Endothelial cell of umbilical vein (primary cell): Measurements from ENCODE around the gene GNG10. TPM values are rescaled to one million over a fixed set of nuclear protein-coding genes. Genes with fewer than 3 reads are reported as not detected.

Experiments
- BruUV-seq: library from RNA; stranded (reverse); fragments of 400-500 nt; replicated peaks from 2 replicates; lab custom pipeline; 2021; lab: Mats Ljungman, UMichigan
- CTCF ChIA-PET: fragments of 300-600, 350-600 bp; sonication (Branson Sonifier 250); formaldehyde crosslinking; loops from one replicate; lab custom pipeline; 2021; ENCODE audit warnings: antibody characterized with exemption, inconsistent platforms; lab: Charles Lee
- POLR2A ChIA-PET: fragments of 300-600, 350-600 bp; sonication (Branson Sonifier 250); formaldehyde crosslinking; loops from one replicate; lab custom pipeline; 2021; ENCODE audit warnings: antibody characterized with exemption, inconsistent platforms; lab: Charles Lee
- DNase-seq: peaks from one replicate; pipeline ENCODE4 v3.0.0-alpha.2; 2011; ENCODE audit warnings: low read depth, low spot score
- FAIRE-seq: peaks from 2 replicates; lab custom pipeline; 2011; peaks lifted over from hg19 to GRCh38; lab: Jason Lieb, UNC
- H2AFZ ChIP-seq: 2 replicates; pipeline ENCODE4 v1.6.0; 2012; ENCODE audit warnings: low read depth, low read length, control low read depth, inconsistent platforms
- H3K27ac ChIP-seq: 2 replicates; pipeline ENCODE4 v1.5.1; 2011; ENCODE audit warnings: low read depth, mild to moderate bottlenecking, control low read depth, low read length, moderate library complexity; ENCODE audit not compliant: insufficient read depth
- H3K27me3 ChIP-seq, 2 experiments: 2 replicates each; pipeline versions ENCODE4 v1.6.0 to v1.6.1; 2011; ENCODE audit warnings: low read length in 2 of 2, mixed read lengths in 1 of 2; ENCODE audit not compliant: control insufficient read depth in 2 of 2, insufficient read depth in 2 of 2
- H3K36me3 ChIP-seq, 2 experiments: 2 replicates in 1 of 2; 3 replicates in 1 of 2; pipeline ENCODE4 v1.5.1; 2011; ENCODE audit warnings: low read length in 2 of 2, mild to moderate bottlenecking in 1 of 2, moderate library complexity in 1 of 2; ENCODE audit not compliant: control insufficient read depth in 2 of 2, insufficient read depth in 2 of 2; ENCODE audit errors: extremely low read depth in 1 of 2
- H3K4me1 ChIP-seq: 3 replicates; pipeline ENCODE4 v1.5.1; 2011; ENCODE audit warnings: mild to moderate bottlenecking, low read length; ENCODE audit not compliant: control insufficient read depth, insufficient read depth; ENCODE audit errors: extremely low read depth
- H3K4me2 ChIP-seq: 2 replicates; pipeline ENCODE4 v1.6.1; 2011; ENCODE audit warnings: low read length, control low read depth, mixed read lengths; ENCODE audit not compliant: insufficient read depth
- H3K4me3 ChIP-seq, 3 experiments: fragments of 200-600 bp in 1 of 3; sonication (generic), shearing (Covaris generic) in 1 of 3; replicated peaks in 1 of 3; 2 replicates each; pipeline ENCODE4 v1.5.1; 2011 to 2016; ENCODE audit warnings: control low read depth in 3 of 3, low read length in 3 of 3, mild to moderate bottlenecking in 2 of 3, inconsistent platforms in 1 of 3, low read depth in 1 of 3, moderate library complexity in 1 of 3; ENCODE audit not compliant: insufficient read depth in 1 of 3
- H3K79me2 ChIP-seq: 2 replicates; pipeline ENCODE4 v1.6.0; 2012; ENCODE audit warnings: low read length, inconsistent platforms; ENCODE audit not compliant: control insufficient read depth, insufficient read depth
- H3K9ac ChIP-seq: replicated peaks from 2 replicates; pipeline ENCODE3; 2011; ENCODE audit warnings: low read length, control low read depth; ENCODE audit not compliant: insufficient read depth; ENCODE audit errors: extremely low read depth
- H3K9me1 ChIP-seq: replicated peaks from 3 replicates; pipeline ENCODE4 v1.6.0; 2011; ENCODE audit warnings: mild to moderate bottlenecking, low read length; ENCODE audit not compliant: control insufficient read depth, insufficient read depth; ENCODE audit errors: extremely low read depth
- H3K9me3 ChIP-seq: replicated peaks from 2 replicates; pipeline ENCODE4 v1.5.1; 2012; ENCODE audit warnings: low read length, inconsistent platforms; ENCODE audit not compliant: control insufficient read depth, insufficient read depth
- H4K20me1 ChIP-seq: replicated peaks from 2 replicates; pipeline ENCODE3; 2011; ENCODE audit warnings: mild to moderate bottlenecking, low read length; ENCODE audit not compliant: control insufficient read depth, insufficient read depth; ENCODE audit errors: extremely low read depth
- CTCF ChIP-seq, 2 donors: IDR thresholded peaks; 1 replicate in 1 of 2; 2 replicates in 1 of 2; pipeline ENCODE4 v1.5.1; 2011; ENCODE audit warnings: low read length in 2 of 2, mild to moderate bottlenecking in 2 of 2, moderate library complexity in 2 of 2, control low read depth in 1 of 2, inconsistent platforms in 1 of 2, low read depth in 1 of 2; ENCODE audit not compliant: insufficient read depth in 1 of 2; ENCODE audit errors: extremely low read depth in 1 of 2
- EZH2 ChIP-seq: IDR thresholded peaks from 2 replicates; pipeline ENCODE4 v1.6.1; 2012; ENCODE audit warnings: borderline replicate concordance, low read depth, mild to moderate bottlenecking, moderate library complexity, low read length, inconsistent platforms; ENCODE audit not compliant: severe bottlenecking
- FOS ChIP-seq: IDR thresholded peaks from 2 replicates; pipeline ENCODE4 v1.6.1; 2011; ENCODE audit warnings: mild to moderate bottlenecking, low read length, moderate library complexity, borderline replicate concordance; ENCODE audit not compliant: insufficient read depth
- GATA2 ChIP-seq: IDR thresholded peaks from 2 replicates; pipeline ENCODE4 v1.7.0; 2011; ENCODE audit warnings: low read depth, mild to moderate bottlenecking, moderate library complexity, mixed read lengths, low read length; ENCODE audit not compliant: insufficient read length, insufficient read depth
- MAX ChIP-seq: IDR thresholded peaks from 2 replicates; pipeline ENCODE4 v1.6.1; 2011; ENCODE audit not compliant: insufficient read depth, insufficient read length
- MYC ChIP-seq: IDR thresholded peaks from one replicate; pipeline ENCODE4 v1.6.1; 2011; ENCODE audit warnings: mild to moderate bottlenecking, low read depth, low read length
- POLR2A ChIP-seq: IDR thresholded peaks from 2 replicates; pipeline ENCODE4 v1.6.1; 2012; ENCODE audit warnings: low read depth, mild to moderate bottlenecking, control low read depth, low read length
- POLR2AphosphoS5 ChIP-seq: IDR thresholded peaks from 2 replicates; pipeline ENCODE4 v1.6.1; 2012; ENCODE audit warnings: low read depth, mild to moderate bottlenecking, control low read depth, low read length, moderate library complexity; ENCODE audit not compliant: insufficient read depth
- dilution Hi-C: fragments of 300-500 bp; cut with MboI; formaldehyde crosslinking; loops from one replicate; pipeline ENCODE4 v1.15.0; 2019; ENCODE audit warnings: low sequenced_read_pairs; ENCODE audit not compliant: extremely low pct_ligation_motif_present
- intact Hi-C: fragments of 100-400 bp; cut with micrococcal nuclease; formaldehyde crosslinking; loops from one replicate; pipeline ENCODE4 v1.10.0; 2022
- polyA plus RNA-seq, 4 experiments: library from polyadenylated mRNA; depleted of rRNA in 3 of 4; stranded (reverse) in 3 of 4; unstranded in 1 of 4; fragments of >200 nt; gene quantifications; 2 replicates each; pipeline versions ENCODE4 v1.2.1 to v1.2.3, GENCODE V29; 2011 to 2012; ENCODE audit warnings: missing spikeins in 1 of 4
- total RNA-seq: library from RNA; stranded (reverse); gene quantifications from 2 replicates; pipeline ENCODE4 v1.2.3, GENCODE V29; 2021

The GNG10 gene
- total and polyA plus RNA-seq, 2 donors (not counting 3 experiments of a cell fraction or from before 2014, with no cell fraction given): 31.9 to 33.0 TPM

- no TSS peak for BruUV-seq
- no peak for TF ChIP-seq MAX
- no peak for TF ChIP-seq POLR2AphosphoS5
- TF ChIP-seq FOS: no peak
- no peak for TF ChIP-seq CTCF (IDR thresholded peaks at IDR 0.05; ENCODE audit: extremely low read depth in 1 of 2, insufficient read depth in 1 of 2, low read depth in 1 of 2, low read length in 2 of 2)
- TF ChIP-seq POLR2A: no peak
- no peak for TF ChIP-seq MYC
- TF ChIP-seq EZH2: no peak
- TF ChIP-seq GATA2: no peak
- Histone ChIP-seq H3K79me2 (peaks cover 64% of the 10 kb centered on the region), H3K27ac (no peak overlapping the region), H3K9ac (no peak overlapping the region), H3K9me1 (no peaks in the 10 kb centered on the region), H3K36me3 (no peaks in the 10 kb centered on the region), H3K4me1 (peaks cover 31% of the 10 kb centered on the region), H2AFZ (no peak overlapping the region), H3K27me3 (no peaks in the 10 kb centered on the region), H3K9me3 (no peaks in the 10 kb centered on the region), H3K4me3 (no peak overlapping the region), H3K4me2 (no peak overlapping the region), H4K20me1 (peaks cover 6% of the 10 kb centered on the region)
- intact Hi-C loops (loop anchor here (5.0 kb wide), 1 partner anchor 69 kb away; no protein-coding TSS in a partner anchor), dilution Hi-C loops (no loop called here)
- ChIA-PET CTCF (no interaction called here), POLR2A (interaction anchor here (1.2 kb wide), 1 partner anchor 13 kb away, joined by 4 read pairs; no protein-coding TSS in a partner anchor)
- FAIRE-seq (peak; percentile 55), DNase-seq (no peak)
Observed at GRCh38 chr9:111633389-111633736, 28.0 kb upstream of the GNG10 start.
